Choroid plexus epithelial cell (primary cell): ENCODE measurements around the gene LAMA3.
A peak's percentile ranks its signal among the peaks of the same experiment; 100 is the strongest.

Source experiments
- DNase-seq: peaks from one replicate; pipeline ENCODE4 v3.0.0-alpha.2; 2010; ENCODE audit warnings: low read depth
- H3K4me3 ChIP-seq: 2 replicates; pipeline ENCODE4 v1.5.1; 2011; ENCODE audit warnings: low read depth, mild to moderate bottlenecking, control low read depth, low read length, moderate library complexity
- CTCF ChIP-seq: conservative IDR thresholded peaks from 2 replicates; pipeline ENCODE4 v1.5.1; 2011; ENCODE audit warnings: low read depth, mild to moderate bottlenecking, control low read depth, inconsistent platforms, low read length, moderate library complexity

Gene LAMA3

GRCh38 chr18:23883277-23883790 is 194.1 kb downstream of the LAMA3 start:
- TF ChIP-seq CTCF = no peak

GRCh38 chr18:23884681-23885375 is 195.6 kb downstream of the LAMA3 start:
- TF ChIP-seq CTCF = no peak
- H3K4me3 ChIP-seq = no peak overlapping the region
- DNase-seq = no peak

More at GRCh38 chr18:23883277-23883790, 194.1 kb downstream of the LAMA3 start:
- no peak for DNase-seq
- no peak overlapping the region for H3K4me3 ChIP-seq

GRCh38 chr18:23885750-23886149 is 196.5 kb downstream of the LAMA3 start:
- DNase-seq = no peak
- TF ChIP-seq CTCF = no peak
- no peak overlapping the region for H3K4me3 ChIP-seq

GRCh38 chr18:23887035-23887434 is 197.8 kb downstream of the LAMA3 start:
- no peak for TF ChIP-seq CTCF
- no peak for DNase-seq

GRCh38 chr18:23887493-23887892 is 198.2 kb downstream of the LAMA3 start:
- peak; percentile 4 for DNase-seq
- no peak overlapping the region for H3K4me3 ChIP-seq
- no peak for TF ChIP-seq CTCF

More at GRCh38 chr18:23887035-23887434, 197.8 kb downstream of the LAMA3 start:
- no peak overlapping the region for H3K4me3 ChIP-seq

- TF ChIP-seq CTCF = no peak
- DNase-seq = no peak
- H3K4me3 ChIP-seq = no peak overlapping the region
These were observed 199.6 kb downstream of the LAMA3 start for GRCh38 chr18:23888881-23889280.

GRCh38 chr18:23889907-23890306 is 200.7 kb downstream of the LAMA3 start:
- DNase-seq = no peak
- H3K4me3 ChIP-seq = no peak overlapping the region
- no peak for TF ChIP-seq CTCF
